Activated T-cell treated with anti-CD3 and anti-CD28 coated beads, Interleukin-2, amount 50 U/mL, for 24 hours (primary cell): ENCODE results near the gene CCDC88C.

ENCODE experiments used
- DNase-seq: peaks from one replicate; pipeline ENCODE4 v3.0.0-alpha.2; 2020
- H3K27ac Mint-ChIP-seq: 2 replicates; pipeline ENCODE4 v1.8.0; 2020; ENCODE audit warnings: mild to moderate bottlenecking, mixed read lengths
- H3K27me3 Mint-ChIP-seq: 2 replicates; pipeline ENCODE4 v1.8.0; 2020; ENCODE audit warnings: mixed read lengths
- H3K36me3 Mint-ChIP-seq: 2 replicates; pipeline ENCODE4 v1.8.0; 2020; ENCODE audit warnings: low read depth, mixed read lengths
- H3K4me1 Mint-ChIP-seq: 2 replicates; pipeline ENCODE4 v1.8.0; 2020; ENCODE audit warnings: low read depth, mixed read lengths
- H3K4me3 Mint-ChIP-seq: 2 replicates; pipeline ENCODE4 v1.8.0; 2020; ENCODE audit warnings: mild to moderate bottlenecking, moderate library complexity, mixed read lengths
- H3K9me3 Mint-ChIP-seq: 2 replicates; pipeline ENCODE4 v1.8.0; 2020; ENCODE audit warnings: mixed read lengths

CCDC88C gene

DNA sequence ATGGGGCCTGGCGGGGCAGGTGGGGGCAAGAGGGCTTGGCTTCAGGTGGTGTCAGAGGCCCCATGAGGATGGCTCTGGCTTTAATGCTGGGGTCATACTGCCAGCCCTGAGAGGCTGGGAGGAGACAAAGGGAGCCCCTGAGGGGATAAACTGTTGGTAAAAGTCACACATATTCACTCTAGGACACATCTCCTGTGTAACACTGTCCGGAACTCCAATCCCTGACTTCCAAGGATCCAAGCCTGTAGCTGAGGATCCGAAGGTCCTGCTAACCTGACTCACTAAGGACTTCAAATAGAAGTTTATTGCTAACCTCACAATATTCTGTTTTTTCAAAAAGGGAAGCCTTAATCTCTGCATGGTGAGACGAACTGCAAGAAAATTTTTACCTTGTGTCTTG lies 134.0 kb downstream of the CCDC88C start:
- Mint-ChIP-seq H3K27me3 (no peaks in the 10 kb centered on the region), H3K9me3 (no peaks in the 10 kb centered on the region), H3K27ac (peak overlapping the region; percentile 80), H3K4me3 (no peak overlapping the region), H3K36me3 (peaks cover 97% of the 10 kb centered on the region), H3K4me1 (peaks cover 14% of the 10 kb centered on the region)
- DNase-seq, result no peak

DNA sequence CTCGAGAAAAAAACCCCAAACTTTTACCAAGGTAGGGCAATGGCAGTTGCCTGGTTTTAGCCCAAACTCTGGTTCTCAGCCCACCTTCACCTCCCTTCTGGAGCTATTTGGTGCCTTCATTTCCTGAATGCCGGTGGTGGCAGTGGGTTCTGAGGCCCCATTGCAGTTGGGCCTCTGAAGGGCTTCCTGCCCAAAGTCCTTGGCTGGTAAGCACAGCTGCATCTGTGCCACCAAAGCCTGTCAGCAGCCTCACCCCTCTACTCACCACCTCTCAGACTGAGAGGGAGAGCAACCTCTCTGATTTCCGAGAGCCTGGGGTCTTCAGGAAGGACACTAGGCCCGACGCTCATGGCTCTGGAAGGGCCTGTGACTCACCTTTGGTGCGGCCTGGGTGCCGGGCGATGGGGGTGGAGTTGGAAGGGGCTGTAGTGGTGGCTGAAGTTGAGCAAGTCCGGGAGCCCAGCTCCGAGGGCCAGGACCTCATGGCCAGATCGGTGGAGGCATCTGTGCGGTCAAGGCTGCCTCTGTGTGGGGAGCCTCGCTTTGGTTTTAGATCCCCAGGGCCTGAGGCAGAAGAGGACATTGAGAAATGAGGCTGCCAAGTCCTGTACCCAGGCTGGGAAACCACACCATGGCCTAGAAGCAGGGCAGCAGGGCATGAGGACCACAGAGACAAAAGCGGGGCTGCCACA lies 134.5 kb downstream of the CCDC88C start:
- H3K4me1 Mint-ChIP-seq, result peaks cover 14% of the 10 kb centered on the region
- H3K9me3 Mint-ChIP-seq, result no peaks in the 10 kb centered on the region
- H3K27ac Mint-ChIP-seq, result peak overlapping the region; percentile 80
- peaks cover 98% of the 10 kb centered on the region for H3K36me3 Mint-ChIP-seq
- no peak for DNase-seq
- no peak overlapping the region for H3K4me3 Mint-ChIP-seq
- no peaks in the 10 kb centered on the region for H3K27me3 Mint-ChIP-seq

DNA sequence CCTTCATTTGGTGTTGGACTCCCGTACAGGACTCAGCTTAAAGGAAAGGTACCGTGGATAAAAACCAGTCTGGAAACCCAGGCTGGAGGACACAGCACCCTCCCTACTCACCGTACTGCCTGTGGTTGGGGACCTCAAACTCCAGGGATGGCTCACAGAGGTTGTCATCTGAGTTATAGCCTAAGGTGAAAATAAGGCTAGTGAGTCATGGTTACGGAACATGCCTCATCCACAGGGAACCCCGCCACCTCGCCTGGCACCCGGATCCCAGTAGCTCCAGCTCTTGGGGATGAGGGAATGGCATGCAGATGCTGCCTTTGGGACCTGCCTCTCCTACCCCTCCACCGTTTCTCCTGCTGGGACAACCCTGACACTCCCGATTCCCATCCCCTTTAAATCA lies 136.3 kb downstream of the CCDC88C start:
- Mint-ChIP-seq H3K36me3 (peaks cover 98% of the 10 kb centered on the region), H3K4me3 (no peak overlapping the region), H3K27ac (peak overlapping the region; percentile 77), H3K9me3 (no peaks in the 10 kb centered on the region), H3K4me1 (peaks cover 12% of the 10 kb centered on the region), H3K27me3 (no peaks in the 10 kb centered on the region)
- no peak for DNase-seq

DNA sequence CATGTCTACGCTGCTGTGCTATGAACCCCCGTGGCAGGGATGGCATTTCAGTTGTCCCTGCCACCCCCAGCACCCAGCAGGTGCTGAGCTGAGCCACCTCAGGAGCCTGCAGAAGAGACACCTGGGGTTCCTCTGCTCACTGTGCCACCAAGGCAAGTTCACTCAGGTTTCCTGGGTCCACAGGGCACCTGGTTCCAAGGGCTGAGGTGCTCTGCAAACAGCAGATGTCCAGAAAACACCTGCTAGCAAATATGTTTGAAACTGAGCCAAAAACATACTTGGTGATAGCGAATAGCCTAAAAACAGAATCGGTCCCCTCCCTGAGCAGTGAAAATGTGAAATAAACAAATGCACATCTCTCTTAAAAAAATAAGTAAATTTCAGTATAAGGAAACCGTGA lies 137.5 kb downstream of the CCDC88C start:
- DNase-seq, result no peak
- no peaks in the 10 kb centered on the region for H3K27me3 Mint-ChIP-seq
- H3K36me3 Mint-ChIP-seq, result peaks cover 95% of the 10 kb centered on the region
- peaks cover 4% of the 10 kb centered on the region for H3K4me1 Mint-ChIP-seq
- H3K9me3 Mint-ChIP-seq, result no peaks in the 10 kb centered on the region
- H3K4me3 Mint-ChIP-seq, result no peak overlapping the region
- H3K27ac Mint-ChIP-seq, result peak overlapping the region; percentile 60

DNA sequence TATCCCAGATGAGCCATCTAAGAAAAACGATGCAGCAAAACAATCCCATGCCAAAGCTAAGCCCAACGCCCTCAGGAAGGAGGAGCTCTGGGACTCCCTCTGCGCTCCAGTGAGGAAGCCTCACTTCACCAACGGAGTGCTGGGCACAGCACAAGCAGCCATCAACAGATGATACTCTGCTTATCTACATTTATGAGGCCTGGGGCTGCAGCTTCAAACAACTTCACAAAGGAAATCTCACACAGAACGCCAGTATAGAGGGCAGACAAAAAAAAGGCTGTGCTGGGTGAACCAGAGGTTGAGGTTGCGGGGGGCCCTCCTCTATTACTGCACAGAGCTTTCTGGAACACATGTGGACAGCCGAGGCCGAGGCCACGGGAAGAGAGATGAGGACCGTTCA lies 138.3 kb downstream of the CCDC88C start:
- peaks cover 95% of the 10 kb centered on the region for H3K36me3 Mint-ChIP-seq
- H3K4me1 Mint-ChIP-seq, result peaks cover 1% of the 10 kb centered on the region
- H3K27me3 Mint-ChIP-seq, result no peaks in the 10 kb centered on the region
- no peak overlapping the region for H3K4me3 Mint-ChIP-seq
- peak overlapping the region; percentile 60 for H3K27ac Mint-ChIP-seq
- H3K9me3 Mint-ChIP-seq, result no peaks in the 10 kb centered on the region
- no peak for DNase-seq

DNA sequence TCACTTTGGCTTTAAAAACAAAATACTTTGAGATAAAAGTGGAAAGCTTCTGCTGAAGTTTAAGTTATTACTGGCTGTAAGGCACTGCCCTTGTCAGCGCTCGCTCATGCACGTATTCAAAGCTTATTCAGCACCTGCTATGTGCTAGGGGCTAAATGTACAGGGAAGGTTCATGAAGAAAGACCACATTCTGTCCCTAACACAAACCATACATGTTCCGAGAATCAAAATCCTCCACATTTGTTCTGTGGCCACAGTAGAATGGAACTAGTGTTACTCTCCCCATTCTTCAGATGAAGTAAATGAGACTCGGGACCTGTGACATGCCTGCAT lies 139.3 kb downstream of the CCDC88C start:
- H3K36me3 Mint-ChIP-seq, result peaks cover 95% of the 10 kb centered on the region
- peak overlapping the region; percentile 52 for H3K27ac Mint-ChIP-seq
- no peak for DNase-seq
- H3K9me3 Mint-ChIP-seq, result no peaks in the 10 kb centered on the region
- H3K27me3 Mint-ChIP-seq, result no peaks in the 10 kb centered on the region
- H3K4me1 Mint-ChIP-seq, result peaks cover 1% of the 10 kb centered on the region
- H3K4me3 Mint-ChIP-seq, result no peak overlapping the region

DNA sequence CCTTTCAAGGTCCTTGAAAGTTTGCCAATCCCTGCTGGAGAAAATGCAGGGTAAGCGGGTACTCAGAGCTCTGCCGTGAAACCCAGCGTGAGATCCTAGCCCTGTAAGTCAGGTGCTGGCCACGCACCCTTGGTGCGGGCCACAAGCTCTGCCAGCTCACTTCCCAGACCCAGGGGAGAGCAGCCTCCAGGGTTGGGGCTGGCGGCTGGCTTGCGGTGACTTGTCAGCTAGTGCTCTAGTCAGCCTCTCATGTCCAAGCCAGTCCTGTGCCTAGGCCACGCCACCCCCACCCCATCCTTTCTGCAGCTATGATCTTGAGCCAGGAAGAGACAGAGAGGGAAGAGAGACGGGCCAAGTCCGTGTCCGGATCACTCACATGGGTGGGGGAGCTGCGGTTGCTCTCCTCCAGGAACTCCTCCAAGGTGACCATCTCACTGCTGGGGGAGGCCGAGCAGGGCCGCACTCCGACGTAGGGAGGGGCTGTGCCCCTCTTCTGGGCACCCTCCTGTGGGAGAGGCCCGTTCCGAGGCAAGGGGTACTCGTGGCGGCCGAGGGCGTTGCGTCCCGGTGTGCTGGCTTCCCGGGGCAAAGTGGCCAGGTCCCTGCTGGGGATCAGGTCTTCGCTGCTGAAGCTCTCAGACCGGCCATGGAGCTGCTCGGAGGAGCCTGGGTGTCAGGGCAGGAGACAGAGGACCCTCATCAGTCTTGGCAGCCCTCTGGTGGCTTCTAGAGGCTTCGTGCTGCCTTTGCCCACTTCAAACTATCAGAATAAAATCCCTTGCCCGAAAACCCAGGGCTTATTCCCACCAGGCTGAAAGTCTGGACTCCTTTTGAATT lies 139.9 kb downstream of the CCDC88C start:
- Mint-ChIP-seq H3K4me1 (peaks cover 1% of the 10 kb centered on the region), H3K4me3 (no peak overlapping the region), H3K9me3 (no peaks in the 10 kb centered on the region), H3K27me3 (no peaks in the 10 kb centered on the region), H3K36me3 (peaks cover 91% of the 10 kb centered on the region), H3K27ac (peak overlapping the region; percentile 59)
- no peak for DNase-seq

DNA sequence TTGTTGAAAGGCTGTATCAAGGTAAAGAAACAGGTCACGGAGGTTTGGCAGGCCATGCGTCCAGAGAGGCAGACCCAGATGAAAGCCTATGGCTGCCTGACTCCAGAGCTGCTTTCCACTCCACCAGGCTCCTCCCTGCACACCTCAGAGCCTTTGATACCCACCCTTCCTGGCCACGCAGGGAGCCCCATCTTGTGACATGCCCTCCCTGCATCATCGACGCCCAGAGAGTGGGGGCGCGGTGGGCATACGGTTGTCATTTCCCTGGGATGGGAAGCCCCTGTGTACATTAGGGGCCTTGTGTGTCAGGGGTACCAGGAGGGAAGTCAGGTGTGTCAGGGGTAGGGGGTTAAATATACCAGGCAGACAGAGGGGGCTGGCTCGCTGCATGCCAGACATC lies 142.8 kb downstream of the CCDC88C start:
- peaks cover 82% of the 10 kb centered on the region for H3K36me3 Mint-ChIP-seq
- H3K4me3 Mint-ChIP-seq, result no peak overlapping the region
- peaks cover 2% of the 10 kb centered on the region for H3K4me1 Mint-ChIP-seq
- H3K27me3 Mint-ChIP-seq, result no peaks in the 10 kb centered on the region
- no peaks in the 10 kb centered on the region for H3K9me3 Mint-ChIP-seq
- H3K27ac Mint-ChIP-seq, result peak overlapping the region; percentile 73
- DNase-seq, result no peak

DNA sequence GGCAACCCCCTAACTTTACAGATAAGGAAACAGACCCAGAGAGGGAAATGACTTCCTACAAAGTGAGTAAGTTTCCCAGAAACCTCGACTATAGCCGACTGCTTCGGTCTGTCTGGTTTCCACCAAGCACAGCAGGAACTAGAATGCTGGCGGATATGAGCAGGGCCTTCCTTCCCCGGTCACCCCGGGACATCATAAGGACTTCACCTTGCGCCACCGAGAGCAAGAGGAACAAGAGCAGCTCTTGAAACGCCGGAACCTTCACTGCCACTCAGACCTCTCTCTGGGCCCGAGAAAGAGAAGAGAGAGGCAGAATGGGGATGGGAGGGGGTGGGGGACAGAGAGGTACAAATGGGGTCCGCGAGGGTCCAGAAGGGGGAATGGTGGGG lies 143.7 kb downstream of the CCDC88C start:
- H3K9me3 Mint-ChIP-seq, result no peaks in the 10 kb centered on the region
- H3K4me1 Mint-ChIP-seq, result peaks cover 6% of the 10 kb centered on the region
- H3K36me3 Mint-ChIP-seq, result peaks cover 82% of the 10 kb centered on the region
- no peak overlapping the region for H3K4me3 Mint-ChIP-seq
- no peak for DNase-seq
- H3K27ac Mint-ChIP-seq, result peak overlapping the region; percentile 73
- H3K27me3 Mint-ChIP-seq, result no peaks in the 10 kb centered on the region

DNA sequence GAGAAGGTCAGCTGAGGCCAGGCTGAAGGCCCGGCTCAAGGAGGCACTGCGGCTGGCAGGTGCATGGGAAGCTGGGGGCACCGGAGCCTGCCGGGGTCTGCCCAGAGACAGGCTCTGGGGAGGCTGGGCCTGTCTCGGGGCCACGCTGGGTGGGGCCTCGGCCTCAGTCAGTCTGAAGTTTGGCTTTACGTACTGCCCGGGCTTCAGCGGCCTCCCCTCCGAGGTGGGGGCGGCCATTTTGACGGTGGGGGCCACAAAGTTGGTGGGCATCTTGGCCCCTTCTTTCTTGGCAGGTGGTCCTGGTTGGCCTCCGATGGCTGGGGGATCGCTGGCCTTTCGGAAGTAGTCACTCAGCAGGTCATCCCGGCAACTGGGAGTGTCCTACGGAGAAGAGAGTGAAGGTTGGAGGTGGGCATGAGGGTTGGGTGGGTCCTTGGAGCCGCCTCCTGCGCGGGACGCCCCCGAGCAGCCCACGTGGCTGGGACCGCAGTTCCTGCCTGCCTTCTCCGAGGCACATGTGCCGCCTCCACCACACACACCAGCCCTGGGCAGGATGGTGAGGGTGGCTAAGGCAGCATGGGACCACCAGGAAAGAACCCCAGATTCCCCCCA lies 144.2 kb downstream of the CCDC88C start:
- Mint-ChIP-seq H3K36me3 (peaks cover 80% of the 10 kb centered on the region), H3K9me3 (no peaks in the 10 kb centered on the region), H3K4me3 (no peak overlapping the region), H3K27me3 (no peaks in the 10 kb centered on the region), H3K27ac (peak overlapping the region; percentile 73), H3K4me1 (peaks cover 6% of the 10 kb centered on the region)
- no peak for DNase-seq

DNA sequence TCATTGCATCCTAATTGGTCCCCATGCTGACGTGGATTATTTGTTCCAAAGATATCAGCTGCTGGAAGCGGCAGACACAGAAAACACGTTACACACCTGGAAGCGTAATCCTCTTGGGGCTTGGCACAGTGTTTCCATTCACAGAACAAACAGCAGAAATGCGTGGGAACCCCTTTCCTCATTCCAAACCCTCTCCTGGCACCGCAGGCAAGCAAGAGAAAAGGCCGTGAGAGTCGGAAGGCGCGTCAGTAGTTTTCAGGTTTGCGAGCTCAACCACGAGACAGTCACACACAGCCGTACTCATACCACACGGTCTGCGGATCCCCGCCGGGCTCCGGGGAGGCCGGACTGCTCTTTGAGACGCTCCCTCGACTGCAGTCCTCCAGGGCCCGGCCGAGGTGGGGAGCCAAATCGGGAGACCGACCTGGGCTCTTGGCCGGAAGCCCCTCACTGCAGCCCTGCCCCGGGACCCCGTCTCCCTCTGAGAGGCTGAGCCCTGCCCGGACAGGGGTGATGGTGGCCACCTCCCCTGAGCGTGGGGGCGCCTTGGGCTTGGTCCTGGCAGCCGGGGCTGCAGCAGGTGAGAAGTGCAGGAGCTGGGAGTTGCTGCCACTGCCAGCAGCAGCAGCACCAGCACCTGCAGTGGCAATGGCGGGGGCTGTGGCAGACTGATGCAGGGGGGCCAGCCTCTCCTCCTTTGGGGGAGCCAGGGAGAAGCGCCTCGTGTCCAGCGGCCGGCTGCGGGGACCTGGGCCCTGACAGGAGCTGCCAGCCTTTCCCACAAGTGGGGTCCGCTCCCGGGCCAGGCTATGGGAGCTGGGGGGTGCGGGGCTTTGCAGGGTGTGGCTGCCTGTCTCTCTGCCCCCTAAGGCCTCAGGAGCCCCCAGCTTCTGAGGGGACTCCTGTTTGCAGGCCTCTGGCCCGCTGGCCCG lies 145.0 kb downstream of the CCDC88C start:
- Mint-ChIP-seq H3K36me3 (peaks cover 77% of the 10 kb centered on the region), H3K27me3 (no peaks in the 10 kb centered on the region), H3K9me3 (no peaks in the 10 kb centered on the region), H3K27ac (peak overlapping the region; percentile 48), H3K4me1 (peaks cover 10% of the 10 kb centered on the region), H3K4me3 (no peak overlapping the region)
- DNase-seq, result no peak

DNA sequence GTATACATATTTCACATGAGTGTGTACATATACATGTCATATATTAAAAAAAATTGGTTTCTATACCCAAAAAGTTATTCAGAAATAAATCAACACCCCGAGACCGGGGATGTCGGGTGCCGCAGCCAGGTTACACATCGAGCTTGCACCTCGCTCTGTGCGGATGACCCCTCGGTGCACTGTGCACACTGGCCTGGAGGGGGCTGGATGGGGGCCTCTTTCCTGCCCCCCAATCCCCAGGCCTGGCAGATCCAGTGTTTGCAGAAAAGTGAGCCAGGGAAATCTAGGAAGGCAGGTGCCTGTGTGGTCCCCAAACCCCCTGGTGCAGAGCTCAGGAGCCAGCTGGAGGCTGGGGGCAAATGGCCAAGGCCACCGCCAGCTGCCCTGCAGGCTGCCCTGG lies 146.0 kb downstream of the CCDC88C start:
- peaks cover 67% of the 10 kb centered on the region for H3K36me3 Mint-ChIP-seq

DNA sequence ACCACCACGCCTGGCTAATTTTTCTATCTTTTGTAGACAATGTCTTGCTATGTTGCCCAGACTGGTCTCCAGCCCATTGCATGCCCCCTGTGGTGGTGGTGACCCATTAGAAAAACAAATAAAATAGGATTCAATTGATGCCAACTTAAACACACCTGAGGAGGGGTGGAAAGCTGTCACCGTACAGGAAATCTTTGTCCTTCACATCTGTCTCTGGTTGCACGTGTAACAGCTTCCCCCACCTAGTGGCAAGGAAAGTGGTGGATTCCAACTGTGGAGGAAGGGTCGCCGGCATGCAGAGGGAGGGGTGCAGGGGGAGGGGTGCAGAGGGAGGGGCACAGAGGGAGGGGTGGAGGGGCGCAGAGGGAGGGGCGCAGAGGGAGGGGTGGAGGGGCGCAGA lies 147.0 kb downstream of the CCDC88C start:
- peak overlapping the region; percentile 47 for H3K27ac Mint-ChIP-seq
- peaks cover 59% of the 10 kb centered on the region for H3K36me3 Mint-ChIP-seq
- no peak for DNase-seq
- no peaks in the 10 kb centered on the region for H3K9me3 Mint-ChIP-seq
- H3K4me1 Mint-ChIP-seq, result peaks cover 23% of the 10 kb centered on the region
- no peaks in the 10 kb centered on the region for H3K27me3 Mint-ChIP-seq
- H3K4me3 Mint-ChIP-seq, result no peak overlapping the region

More for the DNA sequence above, 146.0 kb downstream of the CCDC88C start:
- Mint-ChIP-seq H3K27me3 (no peaks in the 10 kb centered on the region), H3K27ac (no peak overlapping the region), H3K4me1 (peaks cover 18% of the 10 kb centered on the region), H3K9me3 (no peaks in the 10 kb centered on the region), H3K4me3 (no peak overlapping the region)
- DNase-seq, result no peak

DNA sequence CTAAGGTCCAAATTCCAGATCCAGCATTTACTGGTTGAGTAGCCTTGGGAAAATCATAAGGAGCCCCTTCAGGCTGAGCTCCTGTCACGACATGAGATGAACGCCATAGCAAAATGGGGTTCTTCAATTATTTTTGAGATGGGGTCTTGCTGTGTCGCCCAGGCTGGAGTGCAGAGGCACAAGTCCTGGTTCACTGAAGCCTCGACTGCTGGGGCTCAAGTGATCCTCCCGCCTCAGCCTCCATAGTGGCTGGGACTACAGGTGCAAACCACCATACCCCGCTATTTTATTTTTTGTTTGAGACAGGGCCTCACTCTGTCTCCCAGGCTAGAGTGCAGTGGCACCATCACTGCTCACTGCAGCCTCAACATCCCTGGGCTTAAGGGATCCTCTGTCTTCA lies 147.4 kb downstream of the CCDC88C start:
- H3K4me3 Mint-ChIP-seq, result no peak overlapping the region
- no peaks in the 10 kb centered on the region for H3K27me3 Mint-ChIP-seq
- H3K36me3 Mint-ChIP-seq, result peaks cover 55% of the 10 kb centered on the region
- no peak for DNase-seq
- peak overlapping the region; percentile 47 for H3K27ac Mint-ChIP-seq
- H3K9me3 Mint-ChIP-seq, result no peaks in the 10 kb centered on the region
- H3K4me1 Mint-ChIP-seq, result peaks cover 27% of the 10 kb centered on the region
